ENCODE measurements around the gene CCDC178.

The CCDC178 gene

DNA sequence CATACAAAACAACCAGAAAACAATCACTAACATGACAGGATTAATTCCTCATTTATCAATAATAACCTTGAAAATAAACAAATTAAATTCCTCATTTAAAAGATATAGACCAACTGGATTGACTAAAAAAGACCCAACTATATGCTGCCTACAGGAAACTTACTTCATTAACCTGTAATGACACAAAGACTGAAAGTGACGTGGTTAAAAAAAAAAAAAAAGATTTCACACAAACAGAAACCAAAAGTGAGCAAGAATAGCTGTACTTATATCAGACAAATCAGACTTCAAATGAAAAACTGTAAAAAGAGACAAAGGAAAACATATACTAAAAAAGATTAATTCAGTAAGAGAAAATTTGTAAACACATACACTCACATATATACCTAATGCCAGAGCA lies 201.2 kb downstream of the CCDC178 start:
- H3F3A ChIP-seq (ENCODE audit: insufficient read depth): no peaks in the 10 kb centered on the region
- H3K79me2 ChIP-seq (ENCODE audit: insufficient read depth, low read length): no peaks in the 10 kb centered on the region
- no peak overlapping the region for H3K4me2 ChIP-seq (ENCODE audit: low read depth, low read length, poor library complexity, severe bottlenecking)
- no peaks in the 10 kb centered on the region for H3K9me2 ChIP-seq (replicated peaks; ENCODE audit: insufficient read depth, low read length)
- H3K36me3 ChIP-seq (ENCODE audit: low read length): no peaks in the 10 kb centered on the region
- no peak overlapping the region for H3K27ac ChIP-seq (ENCODE audit: low read depth, low read length)
- no peak for TF ChIP-seq EZH2phosphoT487 (conservative IDR thresholded peaks at IDR 0.05; ENCODE audit: low read length)
- TF ChIP-seq, protein P1, sequence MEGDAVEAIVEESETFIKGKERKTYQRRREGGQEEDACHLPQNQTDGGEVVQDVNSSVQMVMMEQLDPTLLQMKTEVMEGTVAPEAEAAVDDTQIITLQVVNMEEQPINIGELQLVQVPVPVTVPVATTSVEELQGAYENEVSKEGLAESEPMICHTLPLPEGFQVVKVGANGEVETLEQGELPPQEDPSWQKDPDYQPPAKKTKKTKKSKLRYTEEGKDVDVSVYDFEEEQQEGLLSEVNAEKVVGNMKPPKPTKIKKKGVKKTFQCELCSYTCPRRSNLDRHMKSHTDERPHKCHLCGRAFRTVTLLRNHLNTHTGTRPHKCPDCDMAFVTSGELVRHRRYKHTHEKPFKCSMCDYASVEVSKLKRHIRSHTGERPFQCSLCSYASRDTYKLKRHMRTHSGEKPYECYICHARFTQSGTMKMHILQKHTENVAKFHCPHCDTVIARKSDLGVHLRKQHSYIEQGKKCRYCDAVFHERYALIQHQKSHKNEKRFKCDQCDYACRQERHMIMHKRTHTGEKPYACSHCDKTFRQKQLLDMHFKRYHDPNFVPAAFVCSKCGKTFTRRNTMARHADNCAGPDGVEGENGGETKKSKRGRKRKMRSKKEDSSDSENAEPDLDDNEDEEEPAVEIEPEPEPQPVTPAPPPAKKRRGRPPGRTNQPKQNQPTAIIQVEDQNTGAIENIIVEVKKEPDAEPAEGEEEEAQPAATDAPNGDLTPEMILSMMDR (IDR thresholded peaks at IDR 0.05; ENCODE audit: insufficient read depth, low read length, poor library complexity, severe bottlenecking): no peak
- H3K9ac ChIP-seq (ENCODE audit: low read length): no peak overlapping the region
- H3K9me3 ChIP-seq (ENCODE audit: insufficient read depth, low read length): no peaks in the 10 kb centered on the region
- no peaks in the 10 kb centered on the region for H4K20me1 ChIP-seq (ENCODE audit: low read depth, low read length)
- H2AFZ ChIP-seq (ENCODE audit: low read depth, low read length, severe bottlenecking): no peak overlapping the region
- no peaks in the 10 kb centered on the region for H3K27me3 ChIP-seq (ENCODE audit: low read length)
- H3K4me3 ChIP-seq (ENCODE audit: insufficient read depth, low read length, poor library complexity, severe bottlenecking): no peak overlapping the region

DNA sequence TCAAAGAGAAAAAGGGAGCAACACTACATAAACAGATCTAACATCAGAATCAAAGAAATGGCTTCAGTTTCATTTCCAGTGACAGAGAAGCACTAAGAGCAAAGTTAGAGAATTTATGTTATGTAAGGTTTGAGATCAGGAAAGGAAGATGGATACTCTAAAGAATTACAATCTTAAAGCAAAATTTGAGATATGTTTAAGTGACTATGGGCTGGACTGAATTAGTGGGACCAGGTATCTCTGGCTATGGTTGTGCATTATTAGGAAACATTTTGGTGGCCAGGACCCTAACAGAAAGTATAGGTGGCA lies 208.2 kb downstream of the CCDC178 start:
- H4K20me1 ChIP-seq (ENCODE audit: low read depth, low read length): no peaks in the 10 kb centered on the region
- no peaks in the 10 kb centered on the region for H3K9me2 ChIP-seq (replicated peaks; ENCODE audit: insufficient read depth, low read length)
- H3F3A ChIP-seq (ENCODE audit: insufficient read depth): no peaks in the 10 kb centered on the region
- no peaks in the 10 kb centered on the region for H3K79me2 ChIP-seq (ENCODE audit: insufficient read depth, low read length)
- no peak overlapping the region for H2AFZ ChIP-seq (ENCODE audit: low read depth, low read length, severe bottlenecking)
- H3K4me2 ChIP-seq (ENCODE audit: low read depth, low read length, poor library complexity, severe bottlenecking): no peak overlapping the region
- no peaks in the 10 kb centered on the region for H3K9me3 ChIP-seq (ENCODE audit: insufficient read depth, low read length)
- no peak overlapping the region for H3K27ac ChIP-seq (ENCODE audit: low read depth, low read length)
- H3K27me3 ChIP-seq (ENCODE audit: low read length): no peaks in the 10 kb centered on the region
- no peaks in the 10 kb centered on the region for H3K36me3 ChIP-seq (ENCODE audit: low read length)
- H3K9ac ChIP-seq (ENCODE audit: low read length): no peak overlapping the region
- no peak overlapping the region for H3K4me3 ChIP-seq (ENCODE audit: insufficient read depth, low read length, poor library complexity, severe bottlenecking)
- TF ChIP-seq, protein P1 (IDR thresholded peaks at IDR 0.05; ENCODE audit: insufficient read depth, low read length, poor library complexity, severe bottlenecking): no peak
- no peak for TF ChIP-seq EZH2phosphoT487 (conservative IDR thresholded peaks at IDR 0.05; ENCODE audit: low read length)

DNA sequence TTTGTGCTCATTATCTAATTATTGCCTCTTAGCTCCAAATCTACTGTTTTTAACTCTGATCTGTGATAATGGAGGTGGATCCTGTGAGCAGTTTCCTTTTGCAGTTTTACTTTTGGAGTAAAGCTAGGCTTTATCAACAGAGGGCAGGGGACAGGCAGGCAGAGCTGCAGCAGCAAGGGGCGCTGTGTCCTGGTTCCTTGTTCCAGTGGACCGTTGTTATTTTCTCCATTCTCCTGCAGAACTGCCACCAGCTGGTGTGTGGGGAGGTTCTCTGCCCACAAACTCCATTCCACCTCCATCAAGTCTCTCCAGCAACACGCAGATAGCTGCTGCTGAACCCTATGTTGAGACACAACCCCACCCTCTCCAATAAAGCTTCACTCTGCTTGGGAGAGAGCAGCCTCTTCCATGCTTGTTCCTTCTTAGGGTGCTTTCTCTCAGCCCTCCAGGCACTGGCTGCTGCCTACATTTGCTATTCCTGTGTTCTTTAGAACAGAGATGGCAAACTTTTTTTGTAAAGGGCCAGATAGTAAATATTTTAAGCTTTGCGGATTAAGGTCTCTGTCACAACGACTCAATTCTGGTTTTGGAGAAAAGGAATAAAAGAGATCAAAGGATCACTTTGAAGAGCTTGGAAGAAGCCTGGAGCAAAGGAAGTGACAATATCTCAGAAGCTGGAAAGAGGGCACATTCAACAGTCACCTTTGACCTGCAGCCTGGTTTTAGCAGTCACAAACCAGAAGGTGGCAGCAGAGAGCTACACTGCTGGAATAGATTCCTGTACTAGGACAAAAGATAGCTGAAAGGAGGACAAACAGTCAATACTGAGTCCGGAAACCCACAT lies 208.8 kb downstream of the CCDC178 start:
- Histone ChIP-seq H2AFZ (ENCODE audit: low read depth, low read length, severe bottlenecking) (no peak overlapping the region), H4K20me1 (ENCODE audit: low read depth, low read length) (no peaks in the 10 kb centered on the region), H3K4me3 (ENCODE audit: insufficient read depth, low read length, poor library complexity, severe bottlenecking) (no peak overlapping the region), H3K9ac (ENCODE audit: low read length) (no peak overlapping the region), H3K27ac (ENCODE audit: low read depth, low read length) (no peak overlapping the region), H3F3A (ENCODE audit: insufficient read depth) (no peaks in the 10 kb centered on the region), H3K36me3 (ENCODE audit: low read length) (no peaks in the 10 kb centered on the region), H3K4me2 (ENCODE audit: low read depth, low read length, poor library complexity, severe bottlenecking) (no peak overlapping the region), H3K27me3 (ENCODE audit: low read length) (no peaks in the 10 kb centered on the region), H3K9me2 (replicated peaks; ENCODE audit: insufficient read depth, low read length) (no peaks in the 10 kb centered on the region), H3K79me2 (ENCODE audit: insufficient read depth, low read length) (no peaks in the 10 kb centered on the region), H3K9me3 (ENCODE audit: insufficient read depth, low read length) (no peaks in the 10 kb centered on the region)
- TF ChIP-seq, protein P1 (IDR thresholded peaks at IDR 0.05; ENCODE audit: insufficient read depth, low read length, poor library complexity, severe bottlenecking): peak; percentile 96
- TF ChIP-seq EZH2phosphoT487 (conservative IDR thresholded peaks at IDR 0.05; ENCODE audit: low read length): no peak

Data from SU-DHL-6 (cell line).